Measurements from ENCODE around the gene EMC10.
A peak's percentile ranks its signal among the peaks of the same experiment; 100 is the strongest.

The EMC10 gene

GRCh38 chr19:50478901-50479715 is 2.8 kb downstream of the EMC10 start:
- no peak for DNase-seq (ENCODE audit: low read depth)

DNA sequence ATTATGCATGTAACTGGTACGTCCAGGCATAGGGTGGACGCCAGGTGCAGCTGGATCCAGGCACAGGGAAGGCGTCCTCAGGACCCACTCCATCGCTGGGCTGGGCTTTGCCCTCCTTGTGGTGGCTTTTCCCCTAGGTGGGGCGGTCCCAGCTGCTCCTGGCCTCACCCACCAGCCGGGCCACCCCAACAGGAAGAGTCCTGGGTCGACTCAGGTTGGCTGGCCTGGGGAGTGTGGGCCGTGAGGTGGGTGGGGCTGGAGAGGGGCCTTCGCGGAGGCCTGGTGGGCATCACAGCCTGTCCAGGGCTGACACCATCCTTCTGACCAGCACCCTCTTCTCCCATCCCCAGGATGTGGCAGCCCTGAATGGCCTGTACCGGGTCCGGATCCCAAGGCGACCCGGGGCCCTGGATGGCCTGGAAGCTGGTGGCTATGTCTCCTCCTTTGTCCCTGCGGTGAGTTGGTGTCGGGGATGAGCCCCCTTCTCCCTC is 3.5 kb downstream of the EMC10 start:
- no peak for DNase-seq (ENCODE audit: low read depth)

DNA sequence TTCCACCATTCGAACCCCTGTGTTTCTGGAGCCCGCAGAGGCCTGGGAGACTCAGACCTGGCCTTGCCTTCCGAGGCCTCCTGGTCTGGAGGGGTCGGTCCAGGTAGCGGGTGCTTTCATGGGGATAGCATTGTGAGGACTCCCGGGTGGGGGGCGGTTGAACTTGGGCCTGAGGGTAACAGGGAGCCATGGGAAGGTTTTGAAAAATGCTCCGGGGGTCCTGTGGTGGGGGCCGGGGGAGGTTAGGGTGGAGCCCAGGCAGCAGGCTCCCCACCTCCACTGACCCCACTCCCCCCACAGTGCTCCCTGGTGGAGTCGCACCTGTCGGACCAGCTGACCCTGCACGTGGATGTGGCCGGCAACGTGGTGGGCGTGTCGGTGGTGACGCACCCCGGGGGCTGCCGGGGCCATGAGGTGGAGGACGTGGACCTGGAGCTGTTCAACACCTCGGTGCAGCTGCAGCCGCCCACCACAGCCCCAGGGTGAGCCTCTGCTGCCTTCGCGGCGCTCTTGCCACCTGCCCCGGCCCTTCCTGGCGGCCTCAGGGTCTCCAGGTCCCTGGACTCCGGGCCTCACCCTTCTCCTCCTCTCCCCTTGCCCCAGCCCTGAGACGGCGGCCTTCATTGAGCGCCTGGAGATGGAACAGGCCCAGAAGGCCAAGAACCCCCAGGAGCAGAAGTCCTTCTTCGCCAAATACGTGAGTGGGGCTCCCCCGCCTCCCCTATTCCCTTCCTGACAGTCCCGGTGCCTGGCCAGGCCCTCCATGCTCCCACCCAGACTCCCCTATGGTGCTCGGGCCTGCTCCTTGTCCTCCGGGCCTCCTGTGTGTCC is 4.2 kb downstream of the EMC10 start:
- no peak for DNase-seq (ENCODE audit: low read depth)

- DNase-seq (ENCODE audit: low read depth) = no peak
These were observed 5.2 kb downstream of the EMC10 start for GRCh38 chr19:50481351-50482149.

GRCh38 chr19:50482271-50482855 is 6.1 kb downstream of the EMC10 start:
- no peak for DNase-seq (ENCODE audit: low read depth)

DNA sequence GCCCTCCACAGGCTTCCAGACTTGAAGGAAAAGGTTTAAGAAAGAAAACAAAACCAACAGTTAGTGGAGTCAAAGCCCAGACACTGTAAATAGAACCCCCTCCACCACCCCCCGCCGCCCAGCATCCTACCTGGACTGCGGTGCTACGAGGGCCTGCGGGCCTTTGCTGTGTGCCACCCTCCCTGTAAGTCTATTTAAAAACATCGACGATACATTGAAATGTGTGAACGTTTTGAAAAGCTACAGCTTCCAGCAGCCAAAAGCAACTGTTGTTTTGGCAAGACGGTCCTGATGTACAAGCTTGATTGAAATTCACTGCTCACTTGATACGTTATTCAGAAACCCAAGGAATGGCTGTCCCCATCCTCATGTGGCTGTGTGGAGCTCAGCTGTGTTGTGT is 6.6 kb downstream of the EMC10 start:
- DNase-seq (ENCODE audit: low read depth) = no peak

DNA sequence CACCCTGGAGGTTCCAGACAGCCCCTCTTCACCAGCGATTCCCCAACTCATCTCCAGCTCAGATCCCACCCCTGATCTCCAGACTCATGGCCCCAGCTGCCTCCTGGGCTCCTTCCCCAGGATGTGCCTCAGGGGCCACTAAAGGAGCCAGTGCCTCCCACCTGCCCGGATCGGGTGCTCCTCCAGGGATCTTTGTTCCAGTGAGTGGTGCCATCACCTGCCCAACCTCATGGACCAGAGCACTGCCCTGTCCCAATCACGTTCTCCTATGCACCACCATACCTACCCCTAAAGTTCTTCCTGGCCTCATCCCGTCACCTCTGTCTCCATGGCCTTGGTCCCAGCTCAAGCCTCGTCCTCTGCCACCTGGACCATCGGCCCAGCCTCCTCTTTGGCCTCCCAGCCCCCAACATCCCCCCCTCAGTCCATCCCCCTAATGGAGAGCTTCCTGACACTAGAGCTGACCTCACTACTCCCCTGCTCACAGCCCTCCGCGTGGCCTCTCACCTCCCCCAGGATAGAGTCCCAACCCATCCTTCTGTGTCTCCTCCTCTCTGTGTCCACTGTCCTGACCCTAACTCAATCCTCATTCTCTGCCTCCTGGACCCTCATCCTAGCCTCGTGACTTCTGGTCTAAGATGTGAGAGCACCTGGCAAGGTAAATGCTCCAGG is 9.1 kb downstream of the EMC10 start:
- no peak for DNase-seq (ENCODE audit: low read depth)

GRCh38 chr19:50486823-50487515 is 10.7 kb downstream of the EMC10 start:
- DNase-seq (ENCODE audit: low read depth) = peak; percentile 29

GRCh38 chr19:50488389-50489194 is 12.3 kb downstream of the EMC10 start:
- DNase-seq (ENCODE audit: low read depth) = no peak

- DNase-seq (ENCODE audit: low read depth) = no peak
These were observed 13.2 kb downstream of the EMC10 start for GRCh38 chr19:50489461-50490011.

GRCh38 chr19:50490411-50490811 is 14.1 kb downstream of the EMC10 start:
- DNase-seq (ENCODE audit: low read depth) = no peak

DNA sequence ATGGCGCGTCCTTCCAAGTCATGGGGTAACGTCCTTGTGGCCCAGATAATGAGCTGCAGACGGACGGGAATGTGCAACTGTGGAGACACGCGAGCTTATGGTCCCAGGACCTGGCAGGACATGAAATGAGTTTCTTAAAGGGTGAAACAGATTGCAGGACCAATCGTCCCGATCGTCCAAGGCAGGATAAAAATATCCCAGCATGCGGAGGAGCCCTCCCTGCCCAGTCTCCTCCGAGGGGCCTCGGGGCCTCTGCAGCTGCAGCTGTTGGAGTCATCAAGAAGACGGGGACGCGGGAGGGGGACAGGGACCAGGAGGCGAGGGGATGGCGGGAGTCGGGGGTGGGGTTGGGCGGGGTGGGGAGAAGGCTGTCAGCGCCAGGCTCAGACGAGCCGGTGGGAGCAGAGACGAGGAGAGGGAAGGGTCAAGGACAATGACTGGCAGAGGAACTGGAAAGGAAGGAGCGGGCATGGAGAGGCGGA is 14.7 kb downstream of the EMC10 start:
- DNase-seq (ENCODE audit: low read depth) = no peak

DNA sequence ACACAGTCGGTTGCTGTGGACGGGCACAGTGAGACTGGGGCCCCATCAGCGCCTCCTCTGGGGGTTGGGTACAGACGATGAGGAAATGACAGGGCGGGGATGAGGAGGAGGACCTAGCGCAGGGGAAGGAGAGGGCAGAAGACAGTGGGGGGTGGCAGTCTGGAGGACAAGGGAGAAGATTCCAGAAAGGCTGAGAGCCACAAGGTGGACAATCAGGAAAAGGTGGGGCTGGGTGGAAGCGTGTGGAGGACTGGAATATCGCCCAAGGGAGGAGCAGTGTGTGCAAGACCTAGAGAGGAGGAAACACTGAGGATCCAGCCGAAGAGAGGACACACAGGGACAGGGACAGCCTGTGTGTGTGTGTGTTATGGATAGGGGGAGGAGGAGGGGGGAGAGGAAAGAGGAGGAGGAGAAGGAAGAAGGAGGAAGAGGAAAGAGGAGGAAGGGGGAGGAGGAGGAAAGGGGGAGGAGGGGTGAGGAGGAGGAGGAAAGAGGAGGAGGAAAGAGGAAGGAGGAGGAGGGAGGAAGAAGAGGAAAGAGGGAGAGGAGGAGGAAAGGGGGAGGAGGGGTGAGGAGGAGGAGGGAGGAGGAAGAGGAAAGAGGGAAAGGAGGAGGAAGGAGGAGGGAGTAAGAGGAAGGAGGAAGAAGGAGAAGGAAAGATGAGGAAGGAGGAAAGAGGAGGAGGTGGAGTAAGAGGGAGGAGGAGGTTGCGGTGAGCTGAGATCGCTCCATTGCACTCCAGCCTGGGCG is 16.2 kb downstream of the EMC10 start:
- DNase-seq (ENCODE audit: low read depth) = no peak

DNA sequence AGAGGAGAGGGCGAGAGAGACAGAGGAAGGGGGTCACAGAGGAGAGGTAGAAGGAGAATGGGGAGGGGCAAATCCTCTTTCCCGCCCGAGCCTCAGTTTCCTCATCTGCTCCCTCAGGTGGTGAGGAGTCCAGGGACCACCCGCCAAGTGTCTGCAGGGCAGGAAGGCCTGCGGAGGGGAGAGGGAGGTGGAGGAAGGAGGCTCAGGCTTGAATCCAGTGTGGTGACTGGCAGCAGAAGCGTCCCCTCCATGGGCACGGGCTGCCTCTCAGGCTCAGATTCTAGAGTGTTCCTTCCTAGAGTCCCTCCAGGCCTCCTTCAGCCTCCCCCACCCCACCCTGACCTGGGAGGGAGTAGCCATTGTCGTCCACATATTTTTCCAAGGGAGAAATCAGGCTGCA is 16.9 kb downstream of the EMC10 start:
- DNase-seq (ENCODE audit: low read depth) = no peak

DNA sequence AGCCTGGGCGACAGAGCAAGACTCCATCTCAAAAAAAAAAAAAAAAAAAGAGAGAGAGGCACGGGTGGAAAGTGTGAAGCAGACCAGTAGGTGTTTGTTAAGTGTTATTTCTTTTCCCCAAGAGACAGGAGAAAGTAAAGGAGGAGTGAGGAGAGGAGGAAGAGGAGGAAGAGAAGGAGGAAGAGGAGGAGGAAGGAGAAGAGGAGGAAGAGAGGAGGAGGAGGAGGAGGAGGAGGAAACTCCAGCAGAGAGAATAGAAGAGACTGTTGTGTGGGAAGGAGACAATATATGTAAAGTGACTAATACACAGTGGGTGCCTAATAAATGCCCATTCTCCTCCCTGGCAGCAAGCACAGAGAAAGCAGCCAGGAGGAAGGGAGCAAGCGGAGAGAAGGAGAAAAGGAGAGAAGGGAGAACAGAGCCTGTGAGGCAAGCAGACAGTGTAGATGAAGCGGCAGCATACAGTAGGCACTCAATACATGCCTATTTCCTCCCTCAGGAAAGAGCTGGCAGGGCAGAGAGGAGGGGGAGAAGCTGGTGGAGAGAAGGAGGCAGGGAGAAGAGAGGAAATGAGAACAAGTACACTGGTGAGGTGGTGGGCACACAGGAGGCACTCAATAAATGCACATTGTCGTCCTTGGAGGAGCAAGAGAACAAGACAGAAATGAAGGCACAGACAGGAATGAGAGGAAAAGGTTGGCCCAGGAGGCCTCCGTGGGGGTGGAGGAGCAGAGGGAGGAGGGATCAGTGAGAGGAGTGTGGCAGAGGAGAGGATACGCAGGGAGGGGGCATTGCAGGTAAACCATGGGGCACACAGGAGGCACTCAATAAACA is 18.1 kb downstream of the EMC10 start:
- no peak for DNase-seq (ENCODE audit: low read depth)

DNA sequence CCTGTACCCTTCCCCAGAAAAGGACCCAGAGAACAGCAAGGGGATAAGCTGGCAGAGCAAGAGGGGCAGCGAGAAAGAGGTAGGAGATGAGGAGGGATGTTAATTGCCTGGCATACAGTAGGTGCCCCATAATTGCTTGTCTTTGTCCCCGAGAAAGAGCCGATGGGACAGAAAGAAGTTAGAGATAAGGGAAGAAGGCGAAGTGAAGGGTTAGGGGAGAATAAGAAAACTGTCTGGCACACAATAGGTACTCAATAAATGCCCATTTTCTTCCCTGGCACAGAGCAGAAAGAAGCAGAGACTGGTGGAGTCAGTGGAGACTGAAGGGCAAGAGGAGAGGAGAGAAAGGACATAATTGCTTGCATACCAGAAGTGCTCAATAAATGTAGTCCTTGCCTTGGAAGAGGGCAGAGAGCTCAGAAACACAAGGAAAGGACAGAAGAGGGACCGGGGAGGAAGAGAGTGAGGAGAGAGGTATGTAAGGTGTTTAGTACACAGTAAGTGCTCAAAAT is 18.8 kb downstream of the EMC10 start:
- no peak for DNase-seq (ENCODE audit: low read depth)

GRCh38 chr19:50496189-50497021 is 20.1 kb downstream of the EMC10 start:
- DNase-seq (ENCODE audit: low read depth) = no peak

All from stimulated activated CD8-positive, alpha-beta memory T cell treated with anti-CD3 and anti-CD28 coated beads, Interleukin-15, amount 100 ng/mL, for 1 hour (primary cell).